GM18502 (cell line): Measurements from ENCODE around the gene TMEM151B.
"Not testable (repeated sequence)": the region's sequence is repeated elsewhere in the genome, so short reads cannot be mapped to it uniquely, and the experiment has no call there.

ENCODE experiments used
- ATAC-seq: cut with Tn5 transposase; IDR thresholded peaks from one replicate; pipeline ENCODE4 v1.9.1; 2021; ENCODE audit warnings: mild to moderate bottlenecking; ENCODE audit not compliant: unreplicated experiment, poor library complexity

Gene TMEM151B

DNA sequence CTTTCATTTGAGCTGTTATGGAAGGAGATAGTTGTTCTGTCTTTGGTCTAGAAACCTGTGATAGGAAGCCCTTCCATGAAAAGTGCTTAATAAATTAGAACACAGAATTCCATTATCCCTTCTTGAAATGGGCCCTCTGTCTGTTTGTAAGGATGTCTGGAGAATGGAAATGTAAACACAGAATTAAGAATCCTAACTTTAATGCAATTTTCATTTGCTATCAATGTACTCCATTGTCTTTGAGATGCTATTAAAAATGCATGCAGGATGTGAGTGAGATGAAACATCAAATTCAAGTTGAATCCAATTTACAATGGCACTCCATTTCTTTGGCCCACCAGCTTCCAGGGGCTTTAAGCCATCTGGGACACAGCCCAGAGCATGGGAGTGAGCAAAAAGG is 56.8 kb downstream of the TMEM151B start:
- ATAC-seq = no peak

DNA sequence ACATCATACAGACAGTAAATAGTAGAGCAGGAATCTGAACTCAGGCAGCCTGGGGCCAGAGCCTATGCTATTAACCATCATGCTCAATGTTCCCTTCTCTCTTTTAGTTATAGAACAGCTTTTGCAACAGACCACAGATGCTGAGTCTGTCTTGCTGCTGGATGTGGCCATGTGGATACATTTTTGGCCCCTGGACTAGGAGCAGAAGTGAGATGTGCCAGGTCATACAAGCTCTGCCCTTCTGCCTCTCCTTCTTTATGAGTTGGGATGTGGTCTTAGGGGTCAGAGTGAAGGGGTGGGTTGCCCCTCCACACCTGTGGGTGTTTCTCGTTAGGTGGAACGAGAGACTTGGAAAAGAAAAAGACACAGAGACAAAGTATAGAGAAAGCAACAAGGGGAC is 57.5 kb downstream of the TMEM151B start:
- ATAC-seq = no peak

DNA sequence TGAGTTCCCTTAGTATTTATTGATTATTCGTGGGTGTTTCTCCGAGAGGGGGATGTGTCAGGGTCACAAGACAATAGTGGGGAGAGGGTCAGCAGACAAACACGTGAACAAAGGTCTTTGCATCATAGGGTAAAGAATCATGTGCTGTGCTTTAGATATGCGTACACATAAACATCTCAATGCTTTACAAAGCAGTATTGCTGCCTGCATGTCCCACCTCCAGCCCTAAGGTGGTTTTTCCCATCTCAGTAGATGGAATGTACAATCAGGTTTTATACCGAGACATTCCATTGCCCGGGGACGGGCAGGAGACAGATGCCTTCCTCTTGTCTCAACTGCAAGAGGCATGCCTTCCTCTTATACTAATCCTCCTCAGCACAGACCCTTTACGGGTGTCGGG is 58.0 kb downstream of the TMEM151B start:
- not testable (repeated sequence) for ATAC-seq

DNA sequence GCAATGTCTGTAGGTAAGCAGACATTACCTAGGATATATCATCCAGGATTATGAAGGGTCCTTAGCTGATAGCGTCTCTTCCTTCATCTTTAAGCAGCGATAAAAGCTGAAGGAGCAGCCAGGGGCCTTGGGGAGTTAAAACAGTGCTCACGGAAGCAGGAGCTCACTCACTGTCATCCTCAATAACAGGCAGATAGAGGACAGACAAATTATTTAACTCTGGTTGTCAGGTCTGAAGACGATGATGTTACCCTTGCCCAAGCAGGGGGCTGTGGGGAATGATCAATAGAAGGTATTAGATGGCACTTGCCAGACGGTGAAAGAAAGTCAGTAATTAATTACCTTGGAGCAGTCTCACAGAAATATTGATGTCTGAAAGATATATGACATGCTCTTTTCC is 59.6 kb downstream of the TMEM151B start:
- ATAC-seq = no peak

DNA sequence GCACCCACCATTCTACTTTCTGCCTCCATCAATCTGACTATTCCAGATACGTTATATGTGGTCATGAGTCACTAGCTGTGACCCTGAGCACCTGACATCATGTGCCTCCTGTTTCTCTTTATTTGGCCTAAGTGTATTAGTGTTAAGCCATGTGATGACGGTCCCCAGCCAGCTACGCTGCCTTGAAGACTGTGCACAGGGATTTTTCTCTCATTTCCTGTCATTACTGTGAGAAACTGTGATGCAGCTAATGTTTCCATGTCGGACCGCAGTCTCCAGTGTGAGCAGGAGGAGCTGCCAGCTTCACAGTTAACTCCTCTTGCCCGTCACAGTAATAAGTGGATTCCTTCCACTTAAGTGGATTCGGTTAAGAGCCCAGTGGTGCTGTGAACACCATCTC is 62.3 kb downstream of the TMEM151B start:
- ATAC-seq = no peak

DNA sequence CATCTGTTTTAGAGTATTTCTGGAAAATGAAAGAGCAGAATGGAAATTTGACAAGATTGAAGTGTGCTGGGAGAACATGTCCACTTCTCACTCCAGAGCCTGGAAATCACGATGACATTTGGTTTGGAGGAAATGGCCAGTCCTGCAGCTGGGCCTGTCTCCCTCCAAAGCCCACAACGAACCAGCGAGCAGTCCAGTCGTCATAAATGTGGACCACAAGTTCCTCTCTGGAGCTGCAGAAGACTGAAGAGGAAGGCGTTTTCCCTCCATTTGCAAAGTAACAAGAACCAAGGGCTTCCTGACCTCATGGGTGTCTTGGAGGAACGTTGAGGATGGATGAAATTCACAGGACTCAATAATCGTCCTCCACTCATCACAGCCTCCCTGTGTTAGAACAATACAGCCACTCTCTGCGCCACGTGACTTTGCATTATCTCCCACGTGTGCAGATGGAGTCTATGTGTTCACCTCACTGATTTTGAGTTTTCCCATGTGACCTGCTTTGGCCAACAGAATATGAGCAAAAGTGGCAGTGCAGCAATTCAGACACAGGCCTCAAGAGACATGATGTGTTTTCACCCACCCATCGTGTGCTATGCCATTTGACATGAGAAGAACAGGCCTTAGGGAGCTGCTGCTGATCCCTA is 63.1 kb downstream of the TMEM151B start:
- ATAC-seq = no peak

DNA sequence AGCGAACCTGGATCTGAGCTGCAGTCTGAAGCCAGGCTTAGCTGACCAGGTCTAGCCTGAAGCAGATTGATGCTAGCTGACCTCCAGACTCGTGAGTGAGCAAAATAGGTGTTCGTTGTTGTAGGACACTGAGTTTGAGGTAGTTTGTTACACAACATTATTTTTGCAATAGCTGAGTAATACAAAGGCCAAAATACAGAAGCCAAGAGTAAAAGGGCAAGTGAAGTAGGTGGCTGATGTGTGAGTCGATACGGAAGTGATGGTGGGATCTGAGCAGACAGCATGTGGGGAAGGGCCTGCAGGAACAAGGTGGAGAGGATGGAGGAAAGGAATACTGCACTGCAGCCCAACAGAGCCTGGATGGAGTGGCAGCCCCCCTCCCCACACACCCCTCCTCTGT is 63.7 kb downstream of the TMEM151B start:
- no peak for ATAC-seq

DNA sequence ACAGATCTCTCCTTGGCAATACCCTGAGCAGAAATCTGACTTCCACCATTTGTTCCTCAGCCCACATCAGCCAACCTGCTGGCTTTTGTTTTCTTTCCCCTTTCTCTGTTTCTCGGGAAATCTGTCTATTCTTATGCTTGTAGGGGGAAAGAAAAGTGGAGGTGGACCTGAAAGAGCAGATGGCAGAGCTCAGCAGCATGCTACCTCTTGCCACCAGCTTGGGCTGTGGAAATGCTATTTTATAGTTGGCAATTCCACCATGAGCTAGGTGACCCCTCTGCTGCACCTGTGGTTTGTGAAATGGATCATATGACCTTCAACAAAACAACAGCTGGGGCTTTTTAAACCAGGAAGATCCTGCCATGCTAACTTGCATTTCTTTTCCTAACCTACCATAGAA is 65.4 kb downstream of the TMEM151B start:
- ATAC-seq = no peak

DNA sequence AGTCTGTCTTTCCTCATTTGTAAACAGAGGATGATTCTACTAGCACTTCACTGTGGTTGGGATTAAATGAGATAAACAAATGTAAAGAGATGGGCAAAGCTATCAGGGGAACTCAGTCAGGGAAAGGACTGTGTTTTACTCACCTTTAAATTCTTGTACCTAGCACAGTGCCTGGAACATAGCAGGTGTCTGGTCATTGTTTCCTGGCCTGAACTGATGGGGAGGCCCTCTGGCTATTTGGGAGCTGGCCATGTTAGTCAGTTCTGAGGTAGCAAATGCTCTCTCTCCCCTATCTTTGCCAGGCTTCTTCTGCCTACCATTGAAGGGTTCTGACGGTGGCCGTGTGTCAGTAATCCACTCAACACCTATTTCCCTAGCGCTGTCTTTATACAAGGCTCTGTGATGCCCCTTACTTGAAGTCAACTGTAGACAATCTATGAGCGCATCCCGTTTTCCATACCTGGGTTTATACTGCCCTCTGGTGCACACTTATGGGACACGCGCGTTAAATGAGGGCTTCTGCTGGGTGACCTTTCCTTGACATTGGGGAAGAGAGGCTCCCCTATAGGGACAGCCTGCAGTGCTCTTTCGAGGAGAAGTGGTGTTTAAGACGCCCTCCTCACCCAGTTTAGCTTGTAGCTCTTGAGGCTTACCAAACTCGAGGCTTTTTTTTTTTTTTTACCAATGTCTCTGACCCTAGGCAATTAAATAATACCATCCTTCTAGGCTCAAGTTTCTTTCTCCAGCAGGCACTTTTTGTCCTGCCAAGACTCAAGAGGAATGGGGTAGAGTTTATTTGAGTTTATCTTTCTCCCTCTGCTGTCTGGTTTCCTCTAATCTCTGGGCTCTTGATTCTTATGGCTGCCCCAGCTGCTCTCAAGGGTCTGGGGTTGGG is 68.2 kb downstream of the TMEM151B start:
- peak; percentile 69 for ATAC-seq

DNA sequence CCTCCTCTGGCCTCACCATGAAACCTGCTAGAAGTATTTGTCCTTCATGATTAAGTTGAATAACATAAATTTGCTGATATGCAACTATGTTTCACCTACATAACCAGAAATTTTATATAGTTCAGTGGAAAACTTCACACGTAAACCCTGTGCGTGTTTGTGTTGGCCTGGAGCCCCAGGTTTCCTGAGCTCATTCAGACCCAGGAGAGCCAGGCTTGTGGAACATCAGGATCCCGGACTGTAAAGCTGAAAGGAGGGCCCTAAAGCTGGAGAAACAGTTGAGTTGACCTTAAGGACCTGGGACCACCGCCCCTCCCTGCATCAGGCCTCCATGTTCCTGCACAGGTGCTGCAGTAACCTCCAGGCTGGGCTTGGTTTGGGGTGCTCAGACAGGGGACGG is 69.1 kb downstream of the TMEM151B start:
- ATAC-seq = no peak

DNA sequence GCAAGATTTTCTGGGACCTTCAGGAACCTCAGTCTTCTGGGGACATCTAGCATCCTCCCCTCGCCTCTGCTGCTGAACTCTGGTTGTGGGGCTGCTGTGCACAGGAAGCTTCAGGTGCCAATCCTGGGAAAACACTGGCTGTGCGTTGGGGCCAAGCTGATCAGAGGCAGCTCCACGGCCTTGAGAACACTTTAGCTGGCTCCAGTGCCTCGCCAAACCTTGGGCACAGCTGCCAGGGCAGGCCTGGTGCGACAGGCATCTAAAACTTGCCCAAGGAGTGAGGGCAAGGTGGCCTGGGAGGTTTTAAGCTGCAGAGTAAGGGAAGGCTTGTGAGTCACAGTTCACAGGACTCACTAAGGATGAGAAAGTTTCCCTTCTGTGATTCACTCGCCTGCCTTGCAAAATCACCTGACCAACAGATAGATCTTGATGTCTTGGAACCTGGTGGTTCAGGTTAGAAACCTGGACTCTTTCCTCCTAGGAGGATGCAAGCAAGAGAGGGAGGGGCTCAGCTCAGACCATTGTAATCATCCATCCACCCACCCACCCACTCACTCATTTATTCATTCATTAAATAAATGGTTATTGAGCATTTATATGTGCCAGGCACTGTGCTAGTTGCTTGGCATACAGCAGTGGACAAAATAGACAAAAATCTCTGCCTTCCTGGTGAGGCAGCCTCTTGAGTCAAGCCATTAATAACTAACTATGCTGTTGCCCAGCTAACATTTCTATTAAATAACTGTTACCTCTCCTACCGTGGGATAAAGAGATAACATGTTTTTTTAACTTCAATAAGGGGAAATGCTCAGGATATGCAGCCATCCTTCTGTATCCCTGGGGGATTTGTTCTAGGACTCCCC is 69.7 kb downstream of the TMEM151B start:
- ATAC-seq = no peak

DNA sequence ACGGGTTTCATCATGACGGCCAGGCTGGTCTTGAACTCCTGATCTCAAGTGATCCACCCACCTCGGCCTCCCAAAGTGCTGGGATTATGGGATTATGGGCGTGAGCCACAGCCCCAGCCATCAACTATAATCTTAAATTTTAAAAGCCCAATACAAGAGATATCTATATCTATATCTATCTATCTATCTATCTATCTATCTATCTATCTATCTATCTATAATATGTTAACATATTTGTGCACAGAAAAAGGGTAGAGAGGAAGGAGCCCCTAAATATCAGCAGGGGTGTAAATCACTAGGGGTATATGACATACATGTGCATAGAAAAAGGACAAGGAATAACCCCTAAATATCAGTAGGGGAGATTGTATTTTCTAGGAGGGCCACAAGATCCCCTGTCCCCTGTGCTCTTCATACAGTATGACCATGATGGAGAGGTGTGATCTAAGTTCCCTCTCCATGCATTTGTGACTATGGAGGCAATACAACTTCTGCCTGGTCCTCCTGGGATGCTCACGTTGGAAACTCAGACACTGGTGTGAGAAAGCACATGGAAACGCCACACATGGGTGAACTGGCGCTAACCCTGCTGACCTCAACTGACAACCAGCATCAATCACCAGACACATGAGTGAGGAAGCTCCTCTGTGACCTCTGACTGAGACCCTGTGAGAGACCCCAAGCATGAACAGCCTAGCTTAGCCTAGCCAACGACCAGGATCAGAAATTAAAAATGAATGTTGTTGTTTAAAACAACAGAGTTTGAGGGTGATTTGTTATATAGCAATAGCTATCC is 71.0 kb downstream of the TMEM151B start:
- ATAC-seq = no peak

DNA sequence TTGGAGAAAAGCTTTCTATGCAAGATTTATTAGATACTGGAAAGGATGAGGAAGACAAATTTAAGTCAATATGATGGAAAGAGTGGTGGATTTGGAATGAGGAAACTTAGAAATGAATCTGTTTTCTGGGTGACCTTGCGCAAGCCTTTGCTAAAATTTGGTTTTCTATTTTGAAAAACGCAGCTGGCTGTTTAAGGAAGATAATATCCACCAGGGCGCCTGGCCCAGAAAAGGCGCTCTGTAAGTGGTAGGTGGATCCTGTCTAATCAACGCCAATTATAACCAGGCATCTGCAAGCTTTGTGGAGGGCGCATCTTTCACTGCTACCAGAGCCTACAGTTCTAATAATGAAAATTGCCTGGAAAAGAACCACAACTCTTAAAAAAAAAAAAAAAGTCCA is 71.8 kb downstream of the TMEM151B start:
- ATAC-seq = no peak

DNA sequence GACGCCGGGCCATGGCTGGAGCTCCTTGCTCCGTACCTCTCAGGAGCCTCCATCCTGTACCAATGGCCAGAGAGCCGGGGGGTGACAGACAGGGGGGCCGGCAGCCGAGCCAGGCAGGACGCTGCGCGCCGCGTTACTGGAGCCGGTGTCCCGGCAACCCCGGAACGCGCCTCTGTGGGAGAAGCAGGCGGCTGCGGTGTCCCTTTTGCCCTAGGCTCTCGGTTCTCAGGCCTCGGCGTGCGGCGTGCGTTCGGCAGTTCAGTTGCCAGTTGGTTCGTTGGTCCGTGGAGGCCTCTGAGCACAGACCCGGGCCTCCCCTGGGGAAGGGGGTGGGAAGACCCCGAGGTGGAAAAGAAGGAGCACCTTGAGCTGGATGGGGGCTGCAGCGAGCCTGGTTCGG is 72.2 kb downstream of the TMEM151B start, which contains the start of gene SPATS1:
Gene SPATS1, plus strand, starts transcription at position 162 of the 400 bp plus-strand sequence. CDS start 446 bp downstream, outside the sequence.
- no peak for ATAC-seq

DNA sequence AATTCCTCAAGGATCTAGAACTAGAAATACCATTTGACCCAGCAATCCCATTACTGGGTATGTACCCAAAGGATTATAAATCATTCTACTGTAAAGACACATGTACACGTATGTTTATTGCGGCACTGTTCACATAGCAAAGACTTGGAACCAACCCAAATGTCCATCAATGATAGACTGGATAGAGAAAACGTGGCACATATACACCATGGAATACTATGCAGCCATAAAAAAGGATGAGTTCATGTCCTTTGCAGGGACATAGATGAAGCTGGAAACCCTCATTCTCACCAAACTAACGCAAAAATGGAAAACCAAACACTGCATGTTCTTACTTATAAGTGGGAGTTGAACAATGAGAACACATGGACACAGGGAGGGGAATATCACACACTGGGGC is 76.6 kb downstream of the TMEM151B start:
- not testable (repeated sequence) for ATAC-seq

DNA sequence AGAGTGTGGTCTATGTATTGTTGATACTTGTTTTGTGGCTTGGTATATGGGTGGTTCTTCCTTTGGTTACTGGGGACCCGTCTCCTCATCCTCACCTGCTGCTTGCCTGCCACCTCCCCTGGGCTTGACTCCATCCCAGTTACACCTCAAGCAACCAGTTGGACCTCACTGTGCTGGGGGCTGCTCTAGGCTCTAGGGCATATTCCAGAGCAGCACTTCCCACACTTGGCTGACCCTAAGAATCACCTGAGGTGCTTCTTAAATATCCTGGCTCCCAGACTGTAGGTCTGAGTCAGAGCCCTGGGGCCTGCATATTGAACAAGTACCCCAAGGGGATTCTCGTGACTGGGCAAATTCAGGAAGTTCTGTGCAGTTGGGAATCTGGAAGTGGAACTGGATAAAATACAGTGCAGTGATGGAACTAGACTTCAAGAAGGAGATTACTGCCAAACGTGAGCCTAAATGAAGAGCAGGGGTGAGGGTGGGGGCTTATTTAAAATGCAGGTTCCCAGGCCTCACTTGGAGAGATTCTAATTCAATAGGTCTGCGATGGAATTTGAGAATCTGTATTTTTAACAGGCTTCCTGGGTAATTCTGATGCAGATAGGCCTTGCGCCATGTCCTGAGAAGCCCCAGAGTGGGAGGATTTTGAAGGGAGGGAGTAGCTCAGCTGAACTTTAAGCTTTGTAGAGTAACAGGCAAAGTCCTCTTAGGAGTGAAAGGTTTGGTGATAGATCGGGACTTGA is 79.8 kb downstream of the TMEM151B start:
- ATAC-seq = no peak

DNA sequence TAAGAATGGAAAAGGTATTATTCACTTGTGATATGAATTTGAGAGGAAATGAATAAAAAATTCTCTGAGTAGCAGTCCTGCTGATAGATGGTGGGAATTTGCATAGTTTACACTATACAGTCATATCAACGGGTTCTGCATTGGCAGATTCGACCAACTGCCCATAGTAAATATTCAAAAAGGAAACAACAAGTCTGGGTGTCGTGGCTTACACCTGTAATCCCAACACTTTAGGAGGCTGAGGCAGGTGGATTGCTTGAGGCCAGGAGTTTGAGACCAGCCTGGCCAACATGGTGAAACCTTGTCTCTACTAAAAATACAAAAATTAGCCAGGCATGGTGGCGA is 80.4 kb downstream of the TMEM151B start:
- not testable (repeated sequence) for ATAC-seq

DNA sequence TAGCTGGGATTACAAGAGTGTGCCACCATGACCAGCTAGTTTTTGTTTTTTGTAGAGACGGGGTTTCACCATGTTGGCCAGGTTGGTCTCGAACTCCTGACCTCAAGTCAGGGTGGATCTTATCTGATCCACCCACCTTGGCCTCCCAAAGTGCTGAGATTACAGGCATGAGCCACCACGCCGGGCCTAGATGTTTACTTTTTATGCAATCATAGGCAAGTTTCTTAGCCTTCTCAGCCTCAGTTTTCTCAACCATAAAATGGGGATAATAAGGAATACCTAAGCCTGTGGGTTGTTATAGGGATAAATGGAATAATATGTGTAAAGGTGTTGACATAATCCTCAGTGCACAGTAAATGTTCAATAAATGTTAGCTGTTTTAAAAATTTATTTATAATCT is 82.0 kb downstream of the TMEM151B start:
- no peak for ATAC-seq

DNA sequence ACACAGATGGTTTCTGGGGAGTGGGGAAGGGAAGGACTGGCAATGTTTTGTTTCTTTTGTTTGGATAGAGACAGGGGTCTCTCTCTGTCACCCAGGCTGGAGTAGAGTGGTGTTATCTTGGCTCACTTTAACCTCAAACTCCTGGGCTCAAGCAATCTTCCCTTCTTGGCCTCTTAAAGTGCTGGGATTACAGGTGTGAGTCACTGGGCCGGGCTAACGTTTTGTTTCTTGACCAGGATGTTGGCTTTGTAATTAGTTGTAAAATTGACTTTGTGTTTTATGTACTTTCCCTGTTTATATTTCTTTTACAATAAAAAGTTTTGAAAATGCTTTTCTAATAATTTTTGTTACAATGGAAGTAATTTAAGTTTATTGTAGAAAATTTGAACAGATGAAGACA is 83.1 kb downstream of the TMEM151B start:
- ATAC-seq = no peak
